Tibial nerve (tissue), 4 donors: ENCODE measurements around the gene CFAP410. TPM values are rescaled to one million over a fixed set of nuclear protein-coding genes. Genes with fewer than 3 reads are reported as not detected.

Experiments used
- DNase-seq, 2 donors: peaks; one replicate each; pipeline ENCODE4 v3.0.0-alpha.2; 2019; ENCODE audit warnings: low spot score in 2 of 2
- H3K27ac ChIP-seq, 4 donors: fragments of 200-600 bp; sonication (generic) in 3 of 4; one replicate each; pipeline ENCODE4 v1.5.1; 2017 to 2019; ENCODE audit warnings: mild to moderate bottlenecking in 1 of 4
- H3K27me3 ChIP-seq, 2 donors: fragments of 200-600 bp; sonication (generic) in 1 of 2; one replicate each; pipeline versions ENCODE4 v1.5.1 to v1.6.0; 2017 to 2019
- H3K36me3 ChIP-seq, 3 donors: fragments of 200-600 bp; sonication (generic); one replicate each; pipeline ENCODE4 v1.5.1; 2018 to 2019
- H3K4me1 ChIP-seq, 4 donors: fragments of 200-600 bp; sonication (generic) in 3 of 4; one replicate each; pipeline ENCODE4 v1.5.1; 2017 to 2019
- H3K4me3 ChIP-seq, 4 donors: fragments of 200-600 bp; sonication (generic) in 3 of 4; one replicate each; pipeline ENCODE4 v1.5.1; 2017 to 2019; ENCODE audit warnings: mild to moderate bottlenecking in 1 of 4, moderate library complexity in 1 of 4
- H3K9me3 ChIP-seq, 4 donors: fragments of 200-600 bp; sonication (generic) in 3 of 4; one replicate each; pipeline ENCODE4 v1.5.1; 2017 to 2019
- CTCF ChIP-seq, 5 experiments: fragments of 200-600 bp in 3 of 5; fragments of 450-650 bp in 2 of 5; sonication (generic) in 3 of 5; IDR thresholded peaks; one replicate each; pipeline ENCODE4 v1.5.1; 2016 to 2019; ENCODE audit warnings: antibody characterized with exemption in 5 of 5, mild to moderate bottlenecking in 3 of 5, moderate library complexity in 2 of 5
- EP300 ChIP-seq, 2 donors: sonication (generic); formaldehyde crosslinking; IDR thresholded peaks; one replicate each; pipeline ENCODE4 v1.6.1; 2017; ENCODE audit warnings: antibody characterized with exemption in 2 of 2, mild to moderate bottlenecking in 1 of 2
- POLR2A ChIP-seq, 2 donors: fragments of 450-650 bp; IDR thresholded peaks; one replicate each; pipeline ENCODE4 v1.6.1; 2017; ENCODE audit warnings: antibody characterized with exemption in 2 of 2, mild to moderate bottlenecking in 2 of 2, moderate library complexity in 2 of 2
- WGBS, 2 donors: methylation state at CpG; one replicate each; pipeline ENCODE4 v1.1.5; 2018; 5-methylcytosine and 5-hydroxymethylcytosine counted together
- total RNA-seq, 4 donors: library from RNA; depleted of rRNA; stranded (reverse); fragments of >200 nt; gene quantifications; one replicate each; pipeline ENCODE4 v1.1.0, GENCODE V29; 2016

The CFAP410 gene
- total RNA-seq, 4 donors from 2014 or later, result 38.0 to 69.8 (median 61.2) TPM

- WGBS, 2 donors, result 92 to 95% methylated on average over 13 of the region's 13 CpGs
- Histone ChIP-seq H3K4me3 (no peak overlapping the region), H3K4me1 (peaks cover 0 to 2% (median 0%) of the 10 kb centered on the region in 4 donors), H3K27me3 (no peaks in the 10 kb centered on the region), H3K9me3 (no peaks in the 10 kb centered on the region), H3K27ac (peak overlapping the region in 1 of 4 donors; percentile 44), H3K36me3 (peaks cover under 1 to 100% (median 28%) of the 10 kb centered on the region in 3 donors)
- no peak for DNase-seq
- TF ChIP-seq CTCF (IDR thresholded peaks at IDR 0.05) (no peak), EP300 (IDR thresholded peaks at IDR 0.05) (no peak), POLR2A (IDR thresholded peaks at IDR 0.05) (no peak)
Measured at GRCh38 chr21:44320847-44321246, 18.3 kb downstream of the CFAP410 start.

- H3K36me3 ChIP-seq, result peaks cover 0 to 100% (median 16%) of the 10 kb centered on the region in 3 donors
- no peak overlapping the region for H3K4me3 ChIP-seq
- no peak for DNase-seq
- H3K27me3 ChIP-seq, result no peaks in the 10 kb centered on the region
- no peak for TF ChIP-seq POLR2A (IDR thresholded peaks at IDR 0.05)
- no peak for TF ChIP-seq EP300 (IDR thresholded peaks at IDR 0.05)
- no peak for TF ChIP-seq CTCF (IDR thresholded peaks at IDR 0.05)
- 87 to 92% methylated on average over 25 to 28 of the region's 35 CpGs for WGBS, 2 donors
- H3K9me3 ChIP-seq, result no peaks in the 10 kb centered on the region
- peak overlapping the region in 1 of 4 donors; percentile 74 for H3K27ac ChIP-seq
- peaks cover 0 to 6% (median 0%) of the 10 kb centered on the region in 4 donors for H3K4me1 ChIP-seq
Measured at GRCh38 chr21:44319407-44320065, 19.7 kb downstream of the CFAP410 start.

- 88 to 91% methylated on average over 13 to 23 of the region's 25 CpGs for WGBS, 2 donors
- Histone ChIP-seq H3K36me3 (peaks cover 0 to 100% (median 8%) of the 10 kb centered on the region in 3 donors), H3K27me3 (no peaks in the 10 kb centered on the region), H3K27ac (peak overlapping the region in 1 of 4 donors; percentile 74), H3K4me1 (peaks cover 0 to 6% (median 0%) of the 10 kb centered on the region in 4 donors), H3K9me3 (no peaks in the 10 kb centered on the region), H3K4me3 (no peak overlapping the region)
- DNase-seq, result no peak
- TF ChIP-seq POLR2A (IDR thresholded peaks at IDR 0.05), result no peak
- TF ChIP-seq CTCF (IDR thresholded peaks at IDR 0.05), result no peak
- TF ChIP-seq EP300 (IDR thresholded peaks at IDR 0.05), result no peak
Measured at GRCh38 chr21:44318489-44319285, 20.5 kb downstream of the CFAP410 start.

- no peak for DNase-seq
- no peak overlapping the region for H3K4me3 ChIP-seq
- H3K36me3 ChIP-seq, result peaks cover 0 to 100% (median 13%) of the 10 kb centered on the region in 3 donors
- H3K9me3 ChIP-seq, result no peaks in the 10 kb centered on the region
- peak overlapping the region in 3 of 4 donors; percentile 5 to 74 (median 36) for H3K27ac ChIP-seq
- WGBS, 2 donors, result 73 to 85% methylated on average over 2 to 19 of the region's 22 CpGs
- peaks cover 0 to 6% (median 0%) of the 10 kb centered on the region in 4 donors for H3K4me1 ChIP-seq
- no peaks in the 10 kb centered on the region for H3K27me3 ChIP-seq
- no peak for TF ChIP-seq EP300 (IDR thresholded peaks at IDR 0.05)
- TF ChIP-seq POLR2A (IDR thresholded peaks at IDR 0.05), result no peak
- TF ChIP-seq CTCF (IDR thresholded peaks at IDR 0.05), result no peak
Measured at GRCh38 chr21:44317871-44318270, 21.3 kb downstream of the CFAP410 start.
